NCI-H1694 treated with DMSO at 0.1 percent for 48 hours (cell line): ENCODE data around the gene FNDC1.

Experiments
- DNase-seq: peaks from one replicate; lab custom pipeline; 2025; lab: John Stamatoyannopoulos, UW

The FNDC1 gene

DNA sequence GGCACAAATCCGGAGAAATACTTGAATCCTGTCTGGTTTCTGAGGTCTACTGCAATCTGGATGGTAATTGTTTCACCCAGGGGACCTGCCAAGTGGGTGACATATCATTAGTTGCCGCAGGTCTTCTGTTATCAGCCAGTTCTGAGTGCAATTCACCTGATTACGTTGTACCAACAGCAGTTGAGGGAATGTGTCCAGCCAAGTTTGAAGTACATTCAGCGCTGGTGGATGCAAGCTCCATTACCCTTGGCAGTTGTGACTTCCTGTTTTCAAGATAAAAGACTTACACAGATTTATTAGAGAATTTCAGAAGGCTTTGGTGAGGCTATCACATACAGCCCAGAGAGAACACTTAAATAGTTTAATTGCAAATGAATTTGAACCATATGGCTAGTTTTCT, 42.8 kb downstream of the FNDC1 start:
- no peak for DNase-seq

DNA sequence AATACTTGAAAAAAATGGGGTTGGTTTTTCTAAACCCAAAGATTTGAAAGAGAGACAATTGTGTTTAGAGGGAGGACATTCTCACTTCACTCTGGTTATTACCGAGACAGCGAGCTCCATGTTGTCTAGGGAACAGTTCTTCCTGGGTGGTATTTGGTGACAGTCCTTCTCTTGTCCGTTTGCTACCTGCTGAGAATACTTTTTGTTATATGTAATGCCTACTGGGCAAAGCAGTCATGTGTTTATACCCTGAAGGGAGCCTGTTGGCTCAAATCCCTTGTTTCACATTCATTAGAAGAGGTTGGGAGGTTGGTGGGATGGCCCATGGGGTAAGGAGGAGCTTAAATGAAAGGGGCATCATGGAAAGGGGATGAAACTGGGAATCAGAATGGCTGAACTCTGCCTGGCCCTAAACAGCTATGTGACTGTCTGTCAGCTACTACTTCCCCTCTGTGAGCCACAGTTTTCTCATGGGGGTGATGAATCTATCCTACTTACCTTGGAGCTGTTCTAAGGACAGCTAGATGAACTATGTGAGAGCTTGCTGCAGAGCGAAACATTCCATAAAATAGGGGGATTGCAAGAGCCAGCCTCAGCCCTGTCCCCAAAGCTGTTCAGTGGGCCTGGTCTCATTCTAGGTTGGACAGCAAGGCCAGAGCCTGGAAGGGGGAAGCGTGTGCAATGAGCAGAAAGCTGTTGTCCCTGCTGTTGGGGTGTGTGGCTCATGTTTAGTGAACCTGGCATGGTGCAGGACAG, 43.5 kb downstream of the FNDC1 start:
- DNase-seq = no peak

DNA sequence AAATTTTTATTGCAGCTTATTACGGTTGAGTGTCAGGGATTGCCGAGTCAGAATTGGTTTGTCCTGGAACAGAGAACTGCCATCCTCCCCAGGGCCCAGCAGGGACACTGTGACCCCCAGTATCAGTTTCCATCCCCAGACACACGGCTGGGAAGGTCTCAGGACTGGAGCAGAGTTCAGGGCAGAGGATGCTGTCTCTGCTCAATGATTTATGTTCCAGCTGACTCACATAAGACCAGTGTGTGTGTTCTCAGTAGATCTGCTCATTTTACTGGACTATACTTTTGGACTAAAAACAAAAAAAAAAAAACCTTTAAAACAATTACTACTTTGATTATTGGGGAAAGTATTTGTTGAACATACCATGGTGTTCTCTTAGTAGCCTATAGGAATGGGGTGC, 44.2 kb downstream of the FNDC1 start:
- no peak for DNase-seq

DNA sequence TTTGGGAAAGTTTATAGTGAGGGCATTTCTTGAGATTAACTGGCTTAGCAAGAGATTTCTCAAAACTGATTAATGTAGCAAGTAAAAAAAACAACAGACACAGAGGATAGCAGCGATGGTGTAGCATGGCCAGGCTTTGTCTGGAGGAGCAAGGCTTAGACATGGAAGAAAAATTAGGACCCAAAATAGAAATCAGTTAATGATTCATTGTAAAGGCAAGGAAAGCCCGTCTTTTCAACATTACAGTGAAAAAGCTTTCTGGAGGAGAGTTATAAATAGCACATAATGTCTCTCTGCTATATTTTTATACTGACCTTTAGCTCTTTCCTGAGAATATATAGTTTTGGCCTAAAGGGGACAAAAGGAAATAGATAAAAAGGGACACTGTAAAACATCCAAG, 45.1 kb downstream of the FNDC1 start:
- no peak for DNase-seq

DNA sequence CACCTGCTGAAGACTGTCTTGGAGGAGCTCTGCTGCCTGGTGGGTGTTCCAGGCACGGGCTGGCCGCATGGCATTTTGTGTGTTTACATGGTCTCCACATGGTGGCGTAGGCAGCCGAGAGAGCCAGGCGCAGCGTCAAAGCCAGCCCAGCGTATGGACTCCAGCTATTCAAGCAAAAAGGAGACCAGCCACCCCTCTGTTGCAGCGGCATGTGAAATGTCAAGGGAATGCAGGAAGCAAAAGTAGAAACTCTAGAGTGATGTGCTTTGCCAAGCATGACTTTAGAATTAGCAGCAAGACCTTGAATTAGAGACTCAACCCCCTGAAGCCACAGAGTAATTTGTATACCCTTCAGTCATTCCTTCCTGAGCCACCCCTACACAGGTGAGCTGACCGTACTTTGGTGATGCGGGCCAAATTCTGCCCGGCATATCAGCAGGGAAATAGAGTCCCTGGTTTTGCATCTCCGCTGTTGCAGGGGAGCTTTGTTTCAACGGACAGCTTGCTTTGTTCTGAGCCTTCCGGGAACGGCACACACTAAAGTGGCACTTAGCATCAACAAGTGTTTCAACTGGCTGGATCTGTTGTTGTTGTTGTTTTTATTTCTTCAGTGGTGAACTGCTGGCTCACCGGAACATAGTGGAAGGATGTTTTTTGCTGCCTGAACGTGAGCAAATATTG, 48.5 kb downstream of the FNDC1 start:
- no peak for DNase-seq

DNA sequence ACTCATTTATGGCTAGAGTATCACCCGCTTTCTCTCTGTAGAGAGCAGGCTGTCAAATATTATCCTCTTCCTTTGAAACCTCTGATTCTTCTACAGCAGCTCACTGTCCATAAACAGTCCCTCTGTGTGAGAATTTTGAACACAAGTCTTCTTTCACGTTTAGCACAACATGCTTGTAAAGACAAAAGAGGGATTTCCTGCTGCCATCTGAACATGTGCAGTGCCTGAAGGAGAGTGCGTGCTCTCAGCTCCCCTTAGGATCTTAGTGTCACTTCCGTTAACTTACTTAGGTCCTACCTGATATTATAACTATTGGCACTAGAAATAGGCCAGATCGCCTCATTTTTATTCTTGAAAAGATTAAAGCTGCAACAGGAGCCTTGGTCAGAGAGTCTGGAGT, 50.9 kb downstream of the FNDC1 start:
- DNase-seq = no peak

DNA sequence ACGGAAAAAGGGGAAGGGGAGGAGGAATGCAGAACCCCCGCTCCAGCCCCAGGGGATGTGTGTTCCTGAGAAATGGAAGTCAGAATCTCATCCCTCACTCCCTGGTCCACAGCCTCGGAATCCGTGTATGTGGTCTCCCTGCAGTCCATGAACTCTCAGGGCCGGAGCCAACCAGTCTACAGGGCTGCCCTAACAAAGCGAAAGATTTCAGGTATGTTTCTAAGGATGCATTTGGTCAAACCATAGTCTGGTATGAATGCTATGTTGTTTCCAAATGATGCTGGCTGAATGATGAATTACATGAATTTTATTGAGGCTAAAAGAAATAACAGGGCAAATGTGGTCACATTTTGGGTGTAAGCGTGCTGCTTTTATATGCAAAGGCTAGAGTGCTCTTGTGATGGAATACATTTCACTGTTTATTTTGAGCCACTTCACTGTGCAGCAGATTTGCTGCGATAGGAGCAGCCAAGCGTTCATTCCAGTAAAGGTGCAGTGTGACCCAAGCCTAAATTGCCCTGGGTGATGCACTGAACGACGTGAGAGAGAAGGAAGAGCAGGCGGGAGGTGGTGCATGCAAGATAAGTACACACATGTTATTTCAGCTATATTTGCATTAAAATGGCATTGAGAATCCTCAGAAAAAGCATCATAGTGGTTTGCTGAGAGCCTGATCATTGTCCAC, 52.4 kb downstream of the FNDC1 start:
- no peak for DNase-seq

DNA sequence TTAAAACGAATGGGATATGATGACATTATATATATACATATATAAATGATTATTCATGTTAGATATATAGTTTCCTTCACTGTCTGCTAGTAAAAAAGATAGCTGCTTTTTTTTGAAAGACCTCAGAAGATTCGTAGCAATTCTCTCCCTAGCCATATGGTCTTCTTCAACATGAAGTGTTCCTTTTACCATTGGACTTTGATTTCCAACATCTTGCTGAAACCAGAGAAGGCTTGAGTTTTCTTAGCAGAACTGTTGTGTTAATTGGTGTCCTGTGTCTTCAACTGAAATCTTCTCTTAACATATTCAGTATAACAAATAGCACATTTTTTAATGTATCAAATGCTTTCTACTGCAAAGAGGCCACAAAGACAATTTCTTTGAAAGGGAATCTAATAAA, 55.3 kb downstream of the FNDC1 start:
- no peak for DNase-seq

DNA sequence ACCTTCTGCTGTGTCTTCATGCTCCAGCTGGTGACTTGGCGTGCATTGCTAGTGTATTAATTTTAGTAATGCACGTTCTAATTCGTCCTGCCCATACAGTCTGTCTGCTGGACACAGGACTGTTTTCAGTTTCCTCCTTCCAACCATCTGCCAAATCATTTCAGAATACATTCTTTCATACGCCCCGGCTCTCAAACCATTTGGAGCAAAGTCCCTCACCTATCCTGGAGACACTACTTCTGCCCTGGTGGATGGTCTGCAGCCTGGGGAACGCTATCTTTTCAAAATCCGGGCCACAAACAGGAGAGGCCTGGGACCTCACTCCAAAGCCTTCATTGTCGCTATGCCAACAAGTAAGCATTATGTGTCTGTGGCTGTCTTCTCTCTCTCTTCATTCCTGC, 60.5 kb downstream of the FNDC1 start:
- DNase-seq = no peak

DNA sequence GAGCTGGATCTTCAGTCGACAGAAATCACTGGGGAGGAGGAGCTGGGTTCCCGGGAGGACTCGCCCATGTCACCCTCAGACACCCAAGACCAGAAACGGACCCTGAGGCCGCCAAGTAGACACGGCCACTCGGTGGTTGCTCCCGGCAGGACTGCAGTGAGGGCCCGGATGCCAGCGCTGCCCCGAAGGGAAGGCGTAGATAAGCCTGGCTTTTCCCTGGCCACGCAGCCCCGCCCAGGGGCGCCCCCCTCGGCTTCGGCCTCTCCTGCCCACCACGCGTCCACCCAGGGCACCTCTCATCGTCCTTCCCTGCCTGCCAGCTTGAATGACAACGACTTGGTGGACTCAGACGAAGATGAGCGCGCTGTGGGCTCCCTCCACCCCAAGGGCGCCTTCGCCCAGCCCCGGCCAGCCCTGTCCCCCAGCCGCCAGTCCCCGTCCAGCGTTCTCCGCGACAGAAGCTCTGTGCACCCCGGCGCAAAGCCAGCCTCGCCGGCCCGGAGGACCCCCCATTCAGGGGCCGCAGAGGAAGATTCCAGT, 63.0 kb downstream of the FNDC1 start:
- no peak for DNase-seq

DNA sequence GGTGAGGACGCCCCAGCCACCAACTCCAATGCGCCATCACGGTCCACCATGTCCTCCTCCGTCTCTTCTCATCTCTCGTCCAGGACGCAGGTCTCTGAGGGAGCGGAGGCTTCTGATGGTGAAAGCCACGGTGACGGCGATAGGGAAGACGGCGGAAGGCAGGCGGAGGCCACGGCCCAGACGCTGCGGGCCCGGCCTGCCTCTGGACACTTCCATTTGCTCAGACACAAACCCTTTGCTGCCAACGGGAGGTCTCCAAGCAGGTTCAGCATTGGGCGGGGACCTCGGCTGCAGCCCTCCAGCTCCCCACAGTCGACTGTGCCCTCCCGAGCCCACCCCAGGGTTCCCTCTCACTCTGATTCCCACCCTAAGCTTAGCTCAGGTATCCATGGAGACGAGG, 63.6 kb downstream of the FNDC1 start:
- no peak for DNase-seq

DNA sequence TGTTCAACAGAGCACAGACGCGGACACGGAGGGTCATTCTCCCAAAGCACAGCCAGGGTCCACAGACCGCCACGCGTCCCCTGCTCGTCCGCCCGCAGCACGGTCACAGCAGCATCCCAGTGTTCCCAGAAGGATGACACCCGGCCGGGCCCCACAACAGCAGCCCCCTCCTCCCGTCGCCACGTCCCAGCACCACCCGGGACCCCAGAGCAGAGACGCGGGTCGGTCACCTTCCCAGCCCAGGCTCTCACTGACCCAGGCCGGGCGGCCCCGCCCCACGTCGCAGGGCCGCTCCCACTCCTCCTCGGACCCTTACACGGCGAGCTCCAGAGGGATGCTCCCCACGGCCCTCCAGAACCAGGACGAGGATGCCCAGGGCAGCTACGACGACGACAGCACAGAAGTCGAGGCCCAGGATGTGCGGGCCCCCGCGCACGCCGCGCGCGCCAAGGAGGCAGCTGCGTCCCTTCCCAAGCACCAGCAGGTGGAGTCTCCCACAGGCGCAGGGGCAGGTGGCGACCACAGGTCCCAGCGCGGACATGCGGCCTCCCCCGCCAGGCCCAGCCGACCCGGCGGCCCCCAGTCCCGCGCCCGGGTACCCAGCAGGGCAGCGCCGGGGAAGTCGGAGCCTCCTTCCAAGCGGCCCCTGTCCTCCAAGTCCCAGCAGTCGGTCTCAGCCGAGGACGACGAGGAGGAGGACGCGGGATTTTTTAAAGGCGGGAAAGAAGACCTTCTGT, 64.3 kb downstream of the FNDC1 start:
- DNase-seq = no peak

DNA sequence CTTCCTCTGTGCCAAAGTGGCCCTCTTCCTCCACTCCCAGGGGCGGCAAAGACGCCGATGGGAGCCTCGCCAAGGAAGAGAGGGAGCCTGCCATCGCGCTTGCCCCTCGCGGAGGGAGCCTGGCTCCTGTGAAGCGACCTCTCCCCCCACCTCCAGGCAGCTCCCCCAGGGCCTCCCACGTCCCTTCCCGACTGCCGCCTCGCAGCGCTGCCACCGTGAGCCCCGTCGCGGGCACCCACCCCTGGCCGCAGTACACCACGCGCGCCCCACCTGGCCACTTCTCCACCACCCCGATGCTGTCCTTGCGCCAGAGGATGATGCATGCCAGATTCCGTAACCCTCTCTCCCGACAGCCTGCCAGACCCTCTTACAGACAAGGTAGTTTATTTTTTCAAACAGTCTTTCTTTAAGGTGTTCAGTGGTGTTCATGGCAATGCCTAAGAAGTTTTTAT, 64.9 kb downstream of the FNDC1 start:
- no peak for DNase-seq

DNA sequence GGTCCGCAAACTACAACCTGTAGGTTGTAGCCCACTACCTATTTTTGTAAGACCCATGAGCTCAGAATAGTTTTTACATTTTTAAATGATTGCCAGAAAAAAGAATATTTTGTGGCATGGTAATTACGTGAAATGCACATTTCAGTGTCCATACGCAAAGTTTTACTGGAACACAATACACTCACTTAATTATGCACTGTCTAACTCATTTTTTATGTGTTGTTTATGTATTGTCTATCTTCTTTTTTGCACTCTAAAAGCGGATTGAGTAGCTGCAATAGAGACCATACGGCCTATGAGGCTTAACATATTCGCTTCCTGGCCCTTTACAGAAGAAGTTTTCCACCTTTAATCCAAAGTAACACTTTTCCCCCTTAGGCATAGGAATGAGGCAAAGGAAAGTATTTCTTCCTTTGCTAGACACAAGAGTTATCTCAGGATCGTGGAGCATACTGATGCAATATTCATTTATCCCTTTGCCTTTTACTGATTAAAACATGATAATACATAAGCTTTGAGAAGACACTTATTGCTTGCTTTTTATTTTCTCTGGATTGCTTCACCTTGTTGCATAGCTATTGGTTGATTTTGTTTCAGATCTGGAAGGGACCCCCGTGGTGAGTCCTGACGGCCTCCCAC, 69.8 kb downstream of the FNDC1 start:
- DNase-seq = no peak

DNA sequence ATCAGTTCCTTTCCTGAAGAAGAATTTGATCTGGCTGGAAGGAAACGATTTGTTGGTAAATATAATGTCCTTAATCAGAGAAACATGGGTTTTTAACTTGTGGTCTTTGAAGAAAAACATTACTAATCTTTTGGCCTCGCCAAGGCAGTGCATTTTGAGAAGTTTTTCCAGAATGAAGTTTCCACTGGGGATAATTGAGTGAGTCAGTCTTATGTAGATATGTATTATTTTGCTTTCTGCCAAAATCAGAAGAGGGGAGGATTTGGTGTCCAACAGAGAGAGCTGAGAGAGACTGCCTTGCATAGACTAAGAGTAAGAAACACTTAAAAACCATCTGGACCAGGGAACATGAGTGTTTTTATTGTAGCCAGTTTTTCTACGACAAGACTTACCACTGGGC, 79.9 kb downstream of the FNDC1 start:
- no peak for DNase-seq

DNA sequence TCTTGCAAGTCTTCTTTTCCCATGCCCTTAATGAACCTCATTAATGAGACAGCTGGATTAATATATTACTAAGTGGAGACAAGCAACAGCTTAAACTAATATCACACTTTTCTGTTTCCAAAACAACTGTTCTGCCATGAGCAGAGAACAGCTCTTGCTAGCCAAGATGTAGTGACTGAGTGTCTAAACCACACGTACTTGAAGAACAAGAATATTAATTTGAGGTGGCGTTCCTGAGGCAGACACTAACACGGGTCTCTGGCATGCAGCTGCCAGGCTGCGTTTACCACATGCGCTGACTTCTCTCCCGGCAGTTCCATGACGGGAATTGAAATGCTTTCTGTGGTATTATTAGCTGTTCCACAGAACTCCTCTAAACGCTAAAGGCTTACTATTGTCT, 80.6 kb downstream of the FNDC1 start:
- no peak for DNase-seq

DNA sequence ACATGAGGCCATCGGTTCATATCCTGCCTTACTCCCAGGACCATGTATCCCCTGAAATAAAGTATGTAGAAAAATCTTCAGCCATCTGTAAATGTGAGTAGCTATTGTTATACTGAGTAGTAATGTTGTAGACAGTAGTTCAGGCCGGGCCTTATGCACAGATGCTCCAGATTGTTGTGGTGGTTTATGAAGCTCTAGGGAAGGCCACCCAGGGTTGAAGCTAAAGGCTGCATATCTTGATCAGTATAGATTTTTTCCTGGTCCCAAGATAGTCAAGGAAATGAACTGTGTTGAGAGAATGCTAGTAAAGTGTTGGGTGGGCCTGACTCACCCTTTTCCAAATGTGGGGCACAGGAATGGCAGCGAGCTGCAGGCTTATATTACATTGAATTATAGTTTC, 81.4 kb downstream of the FNDC1 start:
- no peak for DNase-seq

DNA sequence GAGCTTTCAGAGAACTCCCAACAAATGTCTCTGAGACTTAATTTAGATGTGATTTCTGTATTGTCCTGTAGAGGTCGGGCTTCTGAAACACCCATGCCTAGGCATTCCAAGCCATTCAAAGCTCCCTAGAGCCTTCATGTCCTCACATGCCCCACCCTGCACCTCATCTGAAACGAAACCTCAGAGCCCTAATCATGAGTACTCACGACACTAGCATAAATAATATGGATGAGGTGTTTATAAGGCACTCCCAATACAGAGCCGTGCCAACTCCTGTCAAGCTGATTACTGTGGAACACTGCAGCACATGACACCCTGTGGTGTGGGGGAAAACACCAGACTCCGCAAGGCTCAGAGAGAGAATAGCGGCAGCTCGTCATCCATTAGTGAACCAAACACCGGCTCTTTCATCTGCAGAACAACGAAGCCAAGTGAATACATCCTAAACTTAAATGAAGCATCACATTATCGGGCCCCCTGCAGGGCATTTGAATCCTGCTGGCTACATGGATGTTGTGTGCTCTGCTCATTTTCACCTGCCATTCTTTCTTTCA, 83.8 kb downstream of the FNDC1 start:
- DNase-seq = peak; percentile 6

DNA sequence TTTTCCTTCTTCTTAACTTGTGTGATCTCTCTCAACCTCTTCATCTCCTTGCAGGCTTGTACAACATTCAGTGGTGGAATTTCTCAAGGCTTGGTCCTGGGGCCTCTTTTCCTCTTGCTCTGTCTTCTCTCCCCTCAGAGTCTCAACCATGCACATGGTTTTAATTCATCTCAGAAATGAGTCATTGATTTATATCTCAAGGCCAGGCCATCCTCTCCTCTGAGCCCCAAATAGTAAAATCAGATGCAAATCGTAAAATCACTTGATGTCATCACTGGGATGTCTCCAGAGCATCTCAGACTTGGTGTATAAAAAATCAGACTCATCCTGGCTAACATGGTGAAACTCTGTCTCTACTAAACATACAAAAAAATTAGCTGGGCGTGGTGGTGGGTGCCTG, 85.0 kb downstream of the FNDC1 start:
- no peak for DNase-seq

DNA sequence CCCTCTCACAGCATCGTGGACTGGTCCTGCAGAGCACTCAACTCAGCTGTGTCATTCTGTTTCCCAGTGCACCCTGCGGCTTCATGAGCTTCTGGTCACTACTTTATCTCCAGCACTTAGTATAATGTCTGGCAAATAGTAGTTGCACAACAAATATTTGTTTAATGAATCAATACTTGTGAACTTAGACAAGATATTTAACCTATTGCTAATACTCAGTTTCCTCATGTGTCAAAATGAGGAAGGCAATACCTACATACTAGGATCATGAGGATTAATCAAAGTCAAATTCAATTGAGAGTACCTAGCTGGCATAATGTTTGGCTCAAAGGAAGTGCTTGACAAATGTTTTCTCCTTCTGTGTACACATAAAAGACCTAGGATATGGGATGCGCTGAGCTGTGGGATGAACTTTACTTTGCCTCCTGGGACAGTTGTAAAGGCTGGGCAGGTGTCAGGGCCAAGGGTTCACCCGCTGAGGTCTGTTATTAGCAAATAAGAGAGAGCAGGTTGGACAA, 86.3 kb downstream of the FNDC1 start:
- no peak for DNase-seq

DNA sequence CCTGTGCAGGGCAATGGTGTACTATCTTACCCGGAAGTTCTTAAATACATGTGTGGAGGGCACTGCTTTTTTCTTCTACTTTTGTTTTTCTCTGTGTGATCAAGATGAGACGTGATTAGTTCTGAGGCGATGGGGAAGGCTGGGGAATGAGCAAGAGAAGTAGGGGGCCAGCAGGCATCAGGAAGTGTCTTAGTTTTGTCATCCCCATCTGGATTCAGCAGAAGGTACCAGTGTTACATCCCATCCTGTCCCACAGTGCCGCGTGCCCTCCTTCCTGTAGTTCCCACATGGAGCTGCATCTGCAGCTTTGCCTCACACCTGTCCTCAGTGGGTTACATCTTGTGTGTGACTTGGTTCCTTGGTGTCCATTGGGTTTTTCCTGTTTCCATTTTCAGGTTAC, 86.9 kb downstream of the FNDC1 start:
- DNase-seq = no peak
